GM19351 (cell line): Measurements from ENCODE around the gene LRRC74A.
A peak's percentile ranks its signal among the peaks of the same experiment; 100 is the strongest.

Source experiments
- ATAC-seq: cut with Tn5 transposase; IDR thresholded peaks from one replicate; pipeline ENCODE4 v1.9.1; 2021; ENCODE audit warnings: mild to moderate bottlenecking, moderate library complexity; ENCODE audit not compliant: unreplicated experiment

Gene LRRC74A

GRCh38 chr14:76808990-76809389 is 17.2 kb upstream of the LRRC74A start:
- no peak for ATAC-seq

GRCh38 chr14:76810525-76810924 is 15.7 kb upstream of the LRRC74A start:
- no peak for ATAC-seq

GRCh38 chr14:76810953-76811400 is 15.2 kb upstream of the LRRC74A start:
- ATAC-seq = no peak

GRCh38 chr14:76811561-76811960 is 14.6 kb upstream of the LRRC74A start:
- ATAC-seq = no peak

GRCh38 chr14:76812093-76812421 is 14.2 kb upstream of the LRRC74A start:
- ATAC-seq = peak; percentile 23

- peak; percentile 78 for ATAC-seq
Measured at GRCh38 chr14:76812422-76813383, 13.5 kb upstream of the LRRC74A start, which contains the start of gene ANGEL1. TSS of gene ANGEL1 (minus strand) at chr14:76812882. CDS start at chr14:76812827, 55 bp downstream.

GRCh38 chr14:76814726-76815645 is 11.2 kb upstream of the LRRC74A start:
- ATAC-seq = no peak

GRCh38 chr14:76820700-76821099 is 5.5 kb upstream of the LRRC74A start:
- no peak for ATAC-seq

- ATAC-seq = no peak
Measured at GRCh38 chr14:76827696-76828296, 1.6 kb downstream of the LRRC74A start.

- no peak for ATAC-seq
Measured at GRCh38 chr14:76828339-76829012, 2.3 kb downstream of the LRRC74A start.

- no peak for ATAC-seq
Measured at GRCh38 chr14:76829013-76829365, 2.8 kb downstream of the LRRC74A start.

GRCh38 chr14:76829650-76830421 is 3.6 kb downstream of the LRRC74A start:
- ATAC-seq = no peak

GRCh38 chr14:76830556-76830955 is 4.3 kb downstream of the LRRC74A start:
- no peak for ATAC-seq

GRCh38 chr14:76832503-76832988 is 6.3 kb downstream of the LRRC74A start:
- ATAC-seq = no peak

GRCh38 chr14:76833011-76833410 is 6.8 kb downstream of the LRRC74A start:
- no peak for ATAC-seq

GRCh38 chr14:76834241-76834661 is 8.0 kb downstream of the LRRC74A start:
- ATAC-seq = no peak

GRCh38 chr14:76836029-76836630 is 9.9 kb downstream of the LRRC74A start:
- ATAC-seq = no peak

GRCh38 chr14:76837524-76837923 is 11.3 kb downstream of the LRRC74A start:
- ATAC-seq = no peak

- no peak for ATAC-seq
Measured at GRCh38 chr14:76842414-76842813, 16.2 kb downstream of the LRRC74A start.
